Fibroblast of mammary gland (primary cell): ENCODE data around the gene ZNF668.

Experiments
- DNase-seq: peaks from one replicate; pipeline ENCODE4 v3.0.0-alpha.2; 2010; ENCODE audit warnings: low read depth
- H3K4me3 ChIP-seq: 2 replicates; pipeline ENCODE4 v1.5.1; 2011; ENCODE audit warnings: low read depth, mild to moderate bottlenecking, low read length, moderate library complexity; ENCODE audit not compliant: control insufficient read depth
- TF ChIP-seq, protein P1 (sequence below): conservative IDR thresholded peaks from 2 replicates; pipeline ENCODE4 v1.5.1; 2011; ENCODE audit warnings: low read depth, low read length, inconsistent platforms; ENCODE audit not compliant: control insufficient read depth, insufficient read depth

The ZNF668 gene

GRCh38 chr16:31099860-31100638, 26.0 kb upstream of the ZNF668 start:
- DNase-seq = peak; percentile 91
- H3K4me3 ChIP-seq = no peak overlapping the region
- TF ChIP-seq, protein P1, sequence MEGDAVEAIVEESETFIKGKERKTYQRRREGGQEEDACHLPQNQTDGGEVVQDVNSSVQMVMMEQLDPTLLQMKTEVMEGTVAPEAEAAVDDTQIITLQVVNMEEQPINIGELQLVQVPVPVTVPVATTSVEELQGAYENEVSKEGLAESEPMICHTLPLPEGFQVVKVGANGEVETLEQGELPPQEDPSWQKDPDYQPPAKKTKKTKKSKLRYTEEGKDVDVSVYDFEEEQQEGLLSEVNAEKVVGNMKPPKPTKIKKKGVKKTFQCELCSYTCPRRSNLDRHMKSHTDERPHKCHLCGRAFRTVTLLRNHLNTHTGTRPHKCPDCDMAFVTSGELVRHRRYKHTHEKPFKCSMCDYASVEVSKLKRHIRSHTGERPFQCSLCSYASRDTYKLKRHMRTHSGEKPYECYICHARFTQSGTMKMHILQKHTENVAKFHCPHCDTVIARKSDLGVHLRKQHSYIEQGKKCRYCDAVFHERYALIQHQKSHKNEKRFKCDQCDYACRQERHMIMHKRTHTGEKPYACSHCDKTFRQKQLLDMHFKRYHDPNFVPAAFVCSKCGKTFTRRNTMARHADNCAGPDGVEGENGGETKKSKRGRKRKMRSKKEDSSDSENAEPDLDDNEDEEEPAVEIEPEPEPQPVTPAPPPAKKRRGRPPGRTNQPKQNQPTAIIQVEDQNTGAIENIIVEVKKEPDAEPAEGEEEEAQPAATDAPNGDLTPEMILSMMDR = no peak

DNA sequence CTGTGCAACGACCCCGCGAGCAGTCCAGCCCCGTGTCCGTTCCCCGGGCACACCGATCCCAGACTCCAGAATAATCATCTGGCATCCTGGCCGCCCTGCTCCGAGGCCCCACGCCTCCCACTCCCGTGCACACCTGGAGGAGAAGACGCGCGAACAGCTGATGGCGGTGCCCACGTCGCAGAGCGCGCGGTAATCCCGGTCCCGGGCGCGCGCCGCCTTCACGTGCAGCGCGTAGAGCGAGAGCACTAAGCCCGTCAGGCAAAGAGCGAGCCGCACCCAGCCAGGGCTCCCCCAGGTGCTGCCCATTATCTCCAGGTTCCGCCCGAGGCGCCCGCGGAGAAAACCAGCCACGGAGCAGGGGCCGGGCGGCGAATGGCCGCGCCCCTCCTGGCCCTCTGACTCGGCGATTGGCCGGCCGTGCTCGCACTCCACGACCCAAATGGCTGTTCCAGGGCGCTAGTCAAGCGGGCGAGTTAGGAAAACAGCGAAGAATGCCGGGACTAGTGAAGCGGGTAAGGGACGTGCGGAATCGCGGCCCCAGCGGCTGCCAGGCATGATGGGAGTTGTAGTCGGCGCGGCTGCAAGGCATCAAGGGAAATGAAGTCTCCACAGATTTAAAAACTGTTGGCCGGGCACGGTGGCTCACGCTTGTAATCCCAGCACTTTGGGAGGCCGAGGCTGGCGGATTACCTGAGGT, 20.5 kb upstream of the ZNF668 start, which contains the start of gene VKORC1:
TSS of gene VKORC1 (minus strand) at position 374 of the 697 bp plus-strand sequence. CDS start at position 306, 68 bp downstream.
- TF ChIP-seq, protein P1 = no peak
- peak within 1 kb of the TSS; percentile 94 for H3K4me3 ChIP-seq
- DNase-seq = peak; percentile 98

DNA sequence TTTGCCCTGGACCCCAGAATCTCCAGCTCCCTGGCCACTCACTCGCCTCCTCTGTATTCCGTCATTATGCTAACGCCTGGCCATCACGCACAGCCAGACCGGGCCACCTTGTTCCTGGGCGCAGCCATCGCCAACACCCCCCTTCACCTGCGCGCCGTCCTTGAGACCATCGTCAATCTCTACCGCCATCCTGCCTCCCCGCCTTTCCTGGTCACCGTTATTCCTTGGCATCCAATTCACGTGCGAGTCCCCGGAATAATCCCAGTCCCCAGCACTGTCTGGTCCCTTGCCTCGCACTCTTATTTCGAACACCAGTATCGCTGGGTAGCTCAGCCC, 20.0 kb upstream of the ZNF668 start:
- H3K4me3 ChIP-seq = peak overlapping the region; percentile 94
- DNase-seq = no peak

DNA sequence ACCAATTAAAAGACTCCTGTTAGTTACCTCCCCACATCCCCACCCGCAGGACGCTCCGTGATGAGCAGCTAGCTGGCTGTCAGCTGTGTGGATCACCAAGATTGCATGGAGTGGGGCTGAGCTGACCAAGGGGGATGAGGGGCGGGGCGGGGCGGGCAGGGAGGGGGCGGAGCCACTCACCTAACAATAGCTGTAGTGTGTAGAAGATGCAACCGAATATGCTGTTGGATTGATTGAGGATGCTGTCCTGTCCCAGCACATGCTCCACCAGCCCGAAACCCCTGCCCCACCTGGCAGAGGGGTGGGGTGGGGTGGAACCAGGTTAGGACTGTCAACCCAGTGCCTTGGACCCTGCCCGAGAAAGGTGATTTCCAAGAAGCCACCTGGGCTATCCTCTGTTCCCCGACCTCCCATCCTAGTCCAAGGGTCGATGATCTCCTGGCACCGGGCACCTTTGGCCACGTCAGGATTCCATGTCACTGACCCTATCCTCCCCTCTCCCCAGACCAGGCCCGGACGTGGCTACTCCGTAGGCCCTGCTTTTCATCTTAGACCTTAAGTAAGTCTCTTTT, 19.2 kb upstream of the ZNF668 start:
- H3K4me3 ChIP-seq = peak overlapping the region; percentile 94
- peak; percentile 64 for DNase-seq
- TF ChIP-seq, protein P1 = no peak

More for the DNA sequence above, 20.0 kb upstream of the ZNF668 start:
- TF ChIP-seq, protein P1 = no peak

DNA sequence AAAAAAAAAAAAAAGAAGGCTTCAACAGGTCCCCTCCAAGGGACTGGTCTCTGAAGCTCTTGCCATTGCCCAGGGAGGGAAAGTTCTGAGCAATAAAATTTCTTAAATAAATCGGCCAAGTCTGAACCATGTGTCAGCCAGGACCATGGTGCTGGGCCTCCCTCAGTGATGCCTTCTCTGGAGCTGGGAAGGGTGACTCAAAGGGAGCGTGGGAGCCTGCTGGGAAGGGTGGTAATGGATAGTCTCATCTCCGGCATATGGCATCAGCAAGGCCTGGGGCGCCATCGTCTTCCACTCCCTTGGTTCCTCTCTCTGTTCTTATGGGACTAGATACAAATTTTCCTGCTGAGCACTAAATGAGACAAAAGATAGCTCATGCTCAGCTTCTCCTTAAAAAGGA, 18.3 kb upstream of the ZNF668 start:
- TF ChIP-seq, protein P1 = no peak
- DNase-seq = peak; percentile 88
- no peak overlapping the region for H3K4me3 ChIP-seq

DNA sequence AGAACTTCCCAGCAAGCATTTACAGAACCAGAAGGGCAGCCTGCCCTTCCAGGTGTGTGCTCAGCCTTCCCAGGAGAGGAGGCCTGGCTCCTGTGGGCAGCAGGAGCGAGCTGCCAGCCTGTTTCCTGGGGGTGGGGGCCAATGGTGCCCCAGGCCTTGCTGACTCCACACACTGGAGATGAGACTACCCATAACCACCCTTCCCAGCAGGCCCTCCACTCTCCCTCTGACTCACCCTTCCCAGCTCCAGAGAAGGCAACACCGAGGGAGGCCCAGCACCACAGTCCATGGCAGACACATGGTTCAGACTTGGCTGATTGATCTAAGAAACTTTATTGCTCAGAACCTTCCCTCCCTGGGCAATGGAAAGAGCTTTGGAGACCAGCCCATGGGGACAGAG, 16.5 kb upstream of the ZNF668 start:
- DNase-seq = peak; percentile 71
- TF ChIP-seq, protein P1 = no peak
- H3K4me3 ChIP-seq = no peak overlapping the region
